Measurements from ENCODE around the gene SDHA.

DNA sequence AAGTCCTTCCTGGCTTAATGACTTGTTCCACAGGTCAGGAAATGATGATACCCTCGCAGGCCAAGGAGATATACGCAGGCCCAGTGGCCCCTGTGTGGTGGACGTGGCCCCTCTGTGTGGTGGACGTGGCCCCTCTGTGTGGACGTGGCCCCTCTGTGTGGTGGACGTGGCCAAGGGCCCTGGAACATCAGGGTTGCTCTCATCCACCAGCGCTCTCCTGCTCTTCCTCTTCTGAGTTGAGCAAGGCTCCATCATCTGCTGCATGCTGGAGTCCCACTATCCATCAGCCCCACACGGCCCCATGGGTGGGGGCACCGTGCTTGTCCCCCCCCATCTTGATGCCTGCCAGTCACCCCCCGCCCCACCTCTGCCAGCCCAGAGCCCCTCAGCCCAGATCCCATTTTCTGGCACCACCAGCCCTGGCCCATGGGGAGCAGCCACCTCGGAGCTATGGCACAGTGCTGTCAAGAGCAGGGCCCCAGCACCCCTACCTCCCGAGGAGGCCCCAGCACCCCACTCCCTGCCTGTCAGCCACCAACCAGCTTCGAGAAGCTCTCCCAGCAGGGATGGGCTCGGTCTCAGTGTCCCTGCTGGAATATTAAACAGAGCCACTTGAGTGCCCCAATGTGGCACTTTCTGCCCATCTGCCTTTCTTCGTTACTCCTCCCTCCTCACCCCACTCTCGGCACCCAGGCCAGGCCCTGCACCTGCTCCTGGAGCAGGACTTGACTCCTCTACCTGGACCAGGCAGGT is 18.7 kb upstream of the SDHA start:
- TF ChIP-seq, protein P1, sequence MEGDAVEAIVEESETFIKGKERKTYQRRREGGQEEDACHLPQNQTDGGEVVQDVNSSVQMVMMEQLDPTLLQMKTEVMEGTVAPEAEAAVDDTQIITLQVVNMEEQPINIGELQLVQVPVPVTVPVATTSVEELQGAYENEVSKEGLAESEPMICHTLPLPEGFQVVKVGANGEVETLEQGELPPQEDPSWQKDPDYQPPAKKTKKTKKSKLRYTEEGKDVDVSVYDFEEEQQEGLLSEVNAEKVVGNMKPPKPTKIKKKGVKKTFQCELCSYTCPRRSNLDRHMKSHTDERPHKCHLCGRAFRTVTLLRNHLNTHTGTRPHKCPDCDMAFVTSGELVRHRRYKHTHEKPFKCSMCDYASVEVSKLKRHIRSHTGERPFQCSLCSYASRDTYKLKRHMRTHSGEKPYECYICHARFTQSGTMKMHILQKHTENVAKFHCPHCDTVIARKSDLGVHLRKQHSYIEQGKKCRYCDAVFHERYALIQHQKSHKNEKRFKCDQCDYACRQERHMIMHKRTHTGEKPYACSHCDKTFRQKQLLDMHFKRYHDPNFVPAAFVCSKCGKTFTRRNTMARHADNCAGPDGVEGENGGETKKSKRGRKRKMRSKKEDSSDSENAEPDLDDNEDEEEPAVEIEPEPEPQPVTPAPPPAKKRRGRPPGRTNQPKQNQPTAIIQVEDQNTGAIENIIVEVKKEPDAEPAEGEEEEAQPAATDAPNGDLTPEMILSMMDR (IDR thresholded peaks at IDR 0.05; ENCODE audit: insufficient read depth, low read depth, low read length), result no peak
- TF ChIP-seq EZH2 (IDR thresholded peaks at IDR 0.05; ENCODE audit: insufficient read depth, low read length), result no peak

Data from astrocyte (in vitro differentiated cells and primary cell).